ENCODE results near the gene KRTAP4-8.
"Not testable (repeated sequence)": the region's sequence is repeated elsewhere in the genome, so short reads cannot be mapped to it uniquely, and the experiment has no call there.

KRTAP4-8 gene

GRCh38 chr17:41098042-41098441, at the start of gene KRTAP4-8:
TSS of gene KRTAP4-8 (minus strand) at chr17:41098142. CDS start at chr17:41098084, 58 bp downstream.
- Histone ChIP-seq H3K9ac (ENCODE audit: low read length in 2 of 2) (no peak within 1 kb of the TSS), H3K27me3 (ENCODE audit: control insufficient read depth in 1 of 2, insufficient read depth in 2 of 2, low read length in 2 of 2) (no peaks in the 10 kb centered on the region), H3K9me3 (ENCODE audit: control insufficient read depth in 2 of 2, low read length in 2 of 2) (no peaks in the 10 kb centered on the region), H3K36me3 (ENCODE audit: control insufficient read depth in 2 of 2, insufficient read depth in 2 of 2, low read length in 2 of 2) (no peaks in the 10 kb centered on the region), H3K4me1 (ENCODE audit: control insufficient read depth, insufficient read depth, low read length) (no peaks in the 10 kb centered on the region), H3K4me3 (ENCODE audit: low read length in 2 of 2) (no peak within 1 kb of the TSS), H3K27ac (ENCODE audit: low read length) (no peak within 1 kb of the TSS)

GRCh38 chr17:41145261-41145660, 47.3 kb upstream of the KRTAP4-8 start:
- Histone ChIP-seq H3K4me1 (ENCODE audit: control insufficient read depth, insufficient read depth, low read length) (no peaks in the 10 kb centered on the region), H3K27ac (ENCODE audit: low read length) (no peak overlapping the region), H3K36me3 (ENCODE audit: control insufficient read depth in 2 of 2, insufficient read depth in 2 of 2, low read length in 2 of 2) (no peaks in the 10 kb centered on the region), H3K27me3 (ENCODE audit: control insufficient read depth in 1 of 2, insufficient read depth in 2 of 2, low read length in 2 of 2) (no peaks in the 10 kb centered on the region), H3K9ac (ENCODE audit: low read length in 2 of 2) (no peak overlapping the region), H3K9me3 (ENCODE audit: control insufficient read depth in 2 of 2, low read length in 2 of 2) (peaks cover 4 to 11% of the 10 kb centered on the region in 2 donors), H3K4me3 (ENCODE audit: low read length in 2 of 2) (no peak overlapping the region)

- Histone ChIP-seq H3K4me1 (ENCODE audit: control insufficient read depth, insufficient read depth, low read length) (no peaks in the 10 kb centered on the region), H3K4me3 (ENCODE audit: low read length in 2 of 2) (no peak overlapping the region), H3K9me3 (ENCODE audit: control insufficient read depth in 2 of 2, low read length in 2 of 2) (peaks cover 4 to 13% of the 10 kb centered on the region in 2 donors), H3K27me3 (ENCODE audit: control insufficient read depth in 1 of 2, insufficient read depth in 2 of 2, low read length in 2 of 2) (peaks cover 0 to 2% of the 10 kb centered on the region in 2 donors), H3K9ac (ENCODE audit: low read length in 2 of 2) (no peak overlapping the region), H3K36me3 (ENCODE audit: control insufficient read depth in 2 of 2, insufficient read depth in 2 of 2, low read length in 2 of 2) (no peaks in the 10 kb centered on the region), H3K27ac (ENCODE audit: low read length) (no peak overlapping the region)
Measured at GRCh38 chr17:41144846-41145245, 46.9 kb upstream of the KRTAP4-8 start.

DNA sequence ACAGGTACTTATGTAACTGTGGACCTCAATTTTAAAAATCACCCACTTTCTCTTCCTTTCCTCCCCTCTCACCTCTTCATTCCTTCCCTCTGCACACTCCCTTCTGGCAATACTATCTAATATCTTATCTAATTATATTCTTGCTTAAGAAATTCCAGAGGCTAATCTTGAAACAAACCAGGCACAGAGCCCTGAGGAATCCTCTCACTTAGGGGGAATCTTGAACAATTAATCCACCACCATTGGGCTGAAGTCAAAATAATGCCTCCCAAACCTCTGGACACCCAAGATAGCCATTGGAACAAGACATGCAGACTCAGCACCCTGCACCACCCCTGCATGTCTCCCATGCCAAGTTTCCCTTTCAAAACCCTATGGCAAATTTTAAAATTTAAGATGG, 43.4 kb upstream of the KRTAP4-8 start:
- Histone ChIP-seq H3K9ac (ENCODE audit: low read length in 2 of 2) (no peak overlapping the region), H3K4me1 (ENCODE audit: control insufficient read depth, insufficient read depth, low read length) (no peaks in the 10 kb centered on the region), H3K36me3 (ENCODE audit: control insufficient read depth in 2 of 2, insufficient read depth in 2 of 2, low read length in 2 of 2) (no peaks in the 10 kb centered on the region), H3K9me3 (ENCODE audit: control insufficient read depth in 2 of 2, low read length in 2 of 2) (peaks cover 4 to 13% of the 10 kb centered on the region in 2 donors), H3K4me3 (ENCODE audit: low read length in 2 of 2) (no peak overlapping the region), H3K27me3 (ENCODE audit: control insufficient read depth in 1 of 2, insufficient read depth in 2 of 2, low read length in 2 of 2) (peaks cover 0 to 3% of the 10 kb centered on the region in 2 donors), H3K27ac (ENCODE audit: low read length) (no peak overlapping the region)

DNA sequence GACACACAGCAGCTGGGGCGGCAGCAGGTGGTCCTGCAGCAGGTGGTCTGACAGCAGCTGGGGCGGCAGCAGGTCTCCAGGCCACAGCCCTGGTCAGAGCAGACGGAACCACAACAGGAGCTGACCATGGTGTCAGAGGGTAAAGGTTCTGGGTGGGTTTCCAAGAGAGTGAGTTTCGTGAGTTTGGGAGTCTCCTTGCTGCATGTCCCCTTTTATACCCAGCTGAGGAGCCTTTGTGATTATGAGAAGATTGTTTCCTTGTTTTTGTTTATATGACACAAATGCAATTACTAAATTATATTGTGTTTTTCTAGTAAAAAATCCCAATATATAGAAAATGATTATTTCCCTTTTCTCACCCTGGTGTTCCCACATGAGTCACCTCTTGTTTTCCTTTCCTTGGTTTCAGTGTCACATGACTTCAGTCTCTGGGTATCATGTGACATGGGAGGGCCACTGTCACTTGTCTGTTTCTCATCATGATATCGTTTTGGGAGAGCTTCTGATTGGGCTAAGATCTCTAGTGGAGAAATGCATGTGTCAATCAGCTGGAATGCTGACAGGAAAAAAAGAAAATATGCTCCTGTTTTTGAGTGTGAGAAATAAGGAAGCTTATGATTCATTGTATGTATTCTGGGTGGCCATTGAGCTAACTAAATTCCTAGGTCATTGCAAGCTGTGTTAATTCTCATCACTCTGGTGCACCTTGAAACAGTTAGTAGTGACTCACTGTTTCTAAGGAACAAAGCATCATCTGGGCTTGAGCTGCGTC, 42.6 kb upstream of the KRTAP4-8 start, which contains the start of gene KRTAP4-6:
Gene KRTAP4-6 (minus strand): TSS at position 185 of the 772 bp plus-strand sequence. CDS start 57 bp downstream, at position 128.
- Histone ChIP-seq H3K36me3 (ENCODE audit: control insufficient read depth in 2 of 2, insufficient read depth in 2 of 2, low read length in 2 of 2) (no peaks in the 10 kb centered on the region), H3K27me3 (ENCODE audit: control insufficient read depth in 1 of 2, insufficient read depth in 2 of 2, low read length in 2 of 2) (peaks cover 0 to 3% of the 10 kb centered on the region in 2 donors), H3K9me3 (ENCODE audit: control insufficient read depth in 2 of 2, low read length in 2 of 2) (peaks cover 4 to 13% of the 10 kb centered on the region in 2 donors), H3K4me3 (ENCODE audit: low read length in 2 of 2) (no peak within 1 kb of the TSS), H3K9ac (ENCODE audit: low read length in 2 of 2) (no peak within 1 kb of the TSS), H3K4me1 (ENCODE audit: control insufficient read depth, insufficient read depth, low read length) (no peaks in the 10 kb centered on the region), H3K27ac (ENCODE audit: low read length) (no peak within 1 kb of the TSS)

GRCh38 chr17:41139865-41140264, 41.9 kb upstream of the KRTAP4-8 start:
- H3K27ac ChIP-seq (ENCODE audit: low read length); H3K36me3 ChIP-seq (ENCODE audit: control insufficient read depth in 2 of 2, insufficient read depth in 2 of 2, low read length in 2 of 2); H3K27me3 ChIP-seq (ENCODE audit: control insufficient read depth in 1 of 2, insufficient read depth in 2 of 2, low read length in 2 of 2); H3K9ac ChIP-seq (ENCODE audit: low read length in 2 of 2); H3K4me1 ChIP-seq (ENCODE audit: control insufficient read depth, insufficient read depth, low read length); H3K4me3 ChIP-seq (ENCODE audit: low read length in 2 of 2): not testable (repeated sequence)
- peaks cover 4 to 13% of the 10 kb centered on the region in 2 donors for H3K9me3 ChIP-seq (ENCODE audit: control insufficient read depth in 2 of 2, low read length in 2 of 2)

GRCh38 chr17:41133880-41134735, 36.2 kb upstream of the KRTAP4-8 start:
- Histone ChIP-seq H3K27ac (ENCODE audit: low read length) (no peak overlapping the region), H3K4me3 (ENCODE audit: low read length in 2 of 2) (no peak overlapping the region), H3K4me1 (ENCODE audit: control insufficient read depth, insufficient read depth, low read length) (no peaks in the 10 kb centered on the region), H3K9me3 (ENCODE audit: control insufficient read depth in 2 of 2, low read length in 2 of 2) (no peaks in the 10 kb centered on the region), H3K36me3 (ENCODE audit: control insufficient read depth in 2 of 2, insufficient read depth in 2 of 2, low read length in 2 of 2) (no peaks in the 10 kb centered on the region), H3K27me3 (ENCODE audit: control insufficient read depth in 1 of 2, insufficient read depth in 2 of 2, low read length in 2 of 2) (no peaks in the 10 kb centered on the region), H3K9ac (ENCODE audit: low read length in 2 of 2) (no peak overlapping the region)

GRCh38 chr17:41131979-41132378, 34.0 kb upstream of the KRTAP4-8 start:
- Histone ChIP-seq H3K4me3 (ENCODE audit: low read length in 2 of 2) (no peak overlapping the region), H3K9ac (ENCODE audit: low read length in 2 of 2) (no peak overlapping the region), H3K27ac (ENCODE audit: low read length) (no peak overlapping the region), H3K9me3 (ENCODE audit: control insufficient read depth in 2 of 2, low read length in 2 of 2) (no peaks in the 10 kb centered on the region), H3K36me3 (ENCODE audit: control insufficient read depth in 2 of 2, insufficient read depth in 2 of 2, low read length in 2 of 2) (no peaks in the 10 kb centered on the region), H3K27me3 (ENCODE audit: control insufficient read depth in 1 of 2, insufficient read depth in 2 of 2, low read length in 2 of 2) (no peaks in the 10 kb centered on the region), H3K4me1 (ENCODE audit: control insufficient read depth, insufficient read depth, low read length) (no peaks in the 10 kb centered on the region)

DNA sequence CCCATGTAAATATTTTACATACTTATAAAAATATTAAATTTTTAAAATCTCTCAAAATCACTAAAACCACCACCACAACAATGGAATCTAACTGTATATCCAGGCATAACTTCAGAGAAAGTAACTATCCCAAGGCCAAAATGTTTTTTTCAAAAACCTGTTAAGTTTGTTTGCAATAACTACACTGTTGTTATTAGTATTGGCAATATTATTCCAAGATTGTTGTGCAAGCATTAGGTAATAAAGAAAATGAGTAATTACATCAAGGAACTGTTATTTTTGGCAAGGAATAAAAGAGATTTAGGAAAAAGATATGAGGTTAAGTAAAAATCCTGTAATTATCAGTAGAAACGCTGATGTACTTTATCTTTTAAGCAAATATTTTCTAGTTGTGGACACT, 29.4 kb upstream of the KRTAP4-8 start:
- Histone ChIP-seq H3K27me3 (ENCODE audit: control insufficient read depth in 1 of 2, insufficient read depth in 2 of 2, low read length in 2 of 2) (no peaks in the 10 kb centered on the region), H3K4me3 (ENCODE audit: low read length in 2 of 2) (no peak overlapping the region), H3K36me3 (ENCODE audit: control insufficient read depth in 2 of 2, insufficient read depth in 2 of 2, low read length in 2 of 2) (no peaks in the 10 kb centered on the region), H3K4me1 (ENCODE audit: control insufficient read depth, insufficient read depth, low read length) (no peaks in the 10 kb centered on the region), H3K27ac (ENCODE audit: low read length) (no peak overlapping the region), H3K9ac (ENCODE audit: low read length in 2 of 2) (no peak overlapping the region), H3K9me3 (ENCODE audit: control insufficient read depth in 2 of 2, low read length in 2 of 2) (no peaks in the 10 kb centered on the region)

DNA sequence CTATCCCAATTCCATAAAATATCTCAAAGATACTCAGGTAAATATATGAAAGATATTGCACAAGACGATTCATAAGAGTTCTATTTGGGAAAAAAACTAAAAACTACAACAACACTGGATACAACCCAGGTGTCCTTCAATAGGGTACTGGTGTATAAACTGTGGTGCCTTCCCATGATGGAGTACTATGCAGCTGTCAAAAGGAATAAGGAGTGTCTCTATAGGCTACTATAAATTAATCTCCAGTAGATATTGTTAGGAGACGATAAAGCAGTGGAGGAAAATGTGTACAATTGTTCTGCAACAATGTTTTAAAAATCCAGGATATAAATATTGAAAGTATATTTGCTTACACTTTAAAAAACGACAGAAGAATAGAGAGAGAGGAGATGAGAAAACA, 28.5 kb upstream of the KRTAP4-8 start:
- H3K9ac ChIP-seq (ENCODE audit: low read length in 2 of 2), result no peak overlapping the region
- H3K9me3 ChIP-seq (ENCODE audit: control insufficient read depth in 2 of 2, low read length in 2 of 2), result no peaks in the 10 kb centered on the region
- H3K4me3 ChIP-seq (ENCODE audit: low read length in 2 of 2), result no peak overlapping the region
- no peaks in the 10 kb centered on the region for H3K27me3 ChIP-seq (ENCODE audit: control insufficient read depth in 1 of 2, insufficient read depth in 2 of 2, low read length in 2 of 2)
- no peak overlapping the region for H3K27ac ChIP-seq (ENCODE audit: low read length)
- H3K36me3 ChIP-seq (ENCODE audit: control insufficient read depth in 2 of 2, insufficient read depth in 2 of 2, low read length in 2 of 2), result no peaks in the 10 kb centered on the region
- H3K4me1 ChIP-seq (ENCODE audit: control insufficient read depth, insufficient read depth, low read length), result no peaks in the 10 kb centered on the region

Measured in stomach smooth muscle (tissue), 2 donors.